ENCODE data around the gene TRIM41. TPM values are rescaled to one million over a fixed set of nuclear protein-coding genes. Genes with fewer than 3 reads are reported as not detected.

TRIM41 gene
- total and polyA plus RNA-seq, 9 of the 15 experiments (the other 6 are each of a cell fraction or from before 2014, with no cell fraction given) = 1.8 to 47.6 (median 20.9) TPM

- no peak for TF ChIP-seq CEBPB (tag; IDR thresholded peaks at IDR 0.05)
- TF ChIP-seq ZNF239 (CRISPR knock-in tag; IDR thresholded peaks at IDR 0.05) = no peak
- TF ChIP-seq RBM25 (IDR thresholded peaks at IDR 0.05; ENCODE audit: low read depth, low read length, severe bottlenecking) = no peak
- no peak for TF ChIP-seq CAMTA2 (CRISPR knock-in tag; conservative IDR thresholded peaks at IDR 0.05)
- TF ChIP-seq PTTG1 (tag; IDR thresholded peaks at IDR 0.05; ENCODE audit: low read depth) = no peak
- no peak for TF ChIP-seq ZBTB2 (IDR thresholded peaks at IDR 0.05)
- no peak for TF ChIP-seq ZNF766 (CRISPR knock-in tag; conservative IDR thresholded peaks at IDR 0.05)
Observed at GRCh38 chr5:181263633-181264032, 40.6 kb downstream of the TRIM41 start (continued).

GRCh38 chr5:181265092-181265671, 42.1 kb downstream of the TRIM41 start:
- no peak overlapping the region for H2AFZ ChIP-seq (ENCODE audit: low read depth, low read length)
- no peak for FAIRE-seq
- peaks cover 4% of the 10 kb centered on the region; the same call in 1 of the 2 replicates for H4K20me1 ChIP-seq (replicated peaks; ENCODE audit: control insufficient read depth, insufficient read depth, low read length)
- H3K4me3 ChIP-seq = no peak overlapping the region
- H3K79me2 ChIP-seq (ENCODE audit: control insufficient read depth, insufficient read depth, low read length) = peaks cover 26% of the 10 kb centered on the region
- CTCF ChIA-PET (ENCODE audit: low intra/inter-chr PET ratio) = no interaction called here
- H3K36me3 ChIP-seq (ENCODE audit: control insufficient read depth, insufficient read depth, low read length) = peaks cover 14% of the 10 kb centered on the region; the same call in 2 of the 3 replicates
- DNase-seq (ENCODE audit: extremely low read depth in 1 of 4, low spot score in 3 of 4) = no peak
- TF ChIP-seq NR2C1 (IDR thresholded peaks at IDR 0.05) (peak; percentile 62; the same call in 1 of the 2 replicates), NR2C1 (tag; IDR thresholded peaks at IDR 0.05) (no peak), POLR2G (IDR thresholded peaks at IDR 0.05; ENCODE audit: low read depth, low read length) (peak; percentile 59), NCOR1 (IDR thresholded peaks at IDR 0.05) (no peak), STAG1 (CRISPR knock-in tag; IDR thresholded peaks at IDR 0.05; ENCODE audit: borderline replicate concordance) (no peak), ZNF584 (CRISPR knock-in tag; IDR thresholded peaks at IDR 0.05; ENCODE audit: low read depth) (no peak), EGR1 (conservative IDR thresholded peaks at IDR 0.05) (peak; percentile 25; the same call in 1 of the 2 replicates), RBM25 (IDR thresholded peaks at IDR 0.05; ENCODE audit: low read depth, low read length, severe bottlenecking) (no peak)
- H3K9me1 ChIP-seq (ENCODE audit: control insufficient read depth, insufficient read depth, low read length) = peaks cover 3% of the 10 kb centered on the region
- POLR2A ChIA-PET = interaction anchor here (1.0 to 1.9 kb wide), 4 partner anchors 8 to 30 kb away, joined by 3 to 5 read pairs (median 4); no protein-coding TSS in a partner anchor
- no peaks in the 10 kb centered on the region for H3K27me3 ChIP-seq (ENCODE audit: control insufficient read depth in 2 of 2, insufficient read depth in 2 of 2, low read length in 2 of 2)
- in situ Hi-C loops (cut with MboI) (no loop called here), intact Hi-C loops (cut with micrococcal nuclease) (no loop called here)
- no TSS peak for BruUV-seq (replicated peaks)
- no peak overlapping the region for H3K27ac ChIP-seq (ENCODE audit: extremely low read depth, low read depth, low read length)
- WGBS (ENCODE audit: insufficient coverage, low coverage, missing lambda C conversion rate) = 68% methylated on average over 16 of the region's 18 CpGs
- peak overlapping the region in 1 of 2 experiments; percentile 6; a peak in 1 of 4 replicates for H3K9ac ChIP-seq (ENCODE audit: insufficient read depth in 1 of 2, low read depth in 2 of 2, low read length in 2 of 2)
- peaks cover 14 to 37% of the 10 kb centered on the region in 2 experiments; a peak in 4 of 5 replicates for H3K4me1 ChIP-seq (replicated peaks in 1 of 2; ENCODE audit: control insufficient read depth in 2 of 2, insufficient read depth in 2 of 2, low read length in 2 of 2)
- ATAC-seq = no peak
- no peak overlapping the region for H3K4me2 ChIP-seq (ENCODE audit: insufficient read depth, low read length)
- no peaks in the 10 kb centered on the region for H3K9me3 ChIP-seq (replicated peaks; ENCODE audit: control insufficient read depth, insufficient read depth, low read depth, low read length)

Data from K562 (cell line).